ENCODE results near the gene NLK.

- TF ChIP-seq ZFP3 (CRISPR knock-in tag; IDR thresholded peaks at IDR 0.05) (no peak), PATZ1 (CRISPR knock-in tag; IDR thresholded peaks at IDR 0.05; ENCODE audit: borderline replicate concordance) (no peak), BACH2 (CRISPR knock-in tag; IDR thresholded peaks at IDR 0.05; ENCODE audit: borderline replicate concordance) (no peak), ZNF565 (CRISPR knock-in tag; conservative IDR thresholded peaks at IDR 0.05; ENCODE audit: low read depth) (no peak), OSR1 (CRISPR knock-in tag; IDR thresholded peaks at IDR 0.05) (no peak), ARNTL (CRISPR knock-in tag; IDR thresholded peaks at IDR 0.05; ENCODE audit: borderline replicate concordance, low read depth) (no peak)
Observed at GRCh38 chr17:28124962-28125361, 82.5 kb downstream of the NLK start.

All from SK-N-SH treated with all-trans-retinoic acid at 6 μM for 48 hours (cell line).